GM12878 (cell line): Measurements from ENCODE around the gene LMO3. TPM values are rescaled to one million over a fixed set of nuclear protein-coding genes. Genes with fewer than 3 reads are reported as not detected.

Experiments
- ATAC-seq: fragments of 200-7000 bp; cut with Tn5 transposase; 3 replicates; pipeline ENCODE4 v1.9.1; 2020; ENCODE audit warnings: mild to moderate bottlenecking, moderate library complexity
- BruUV-seq: library from RNA; stranded (reverse); fragments of 400-500 nt; replicated peaks from 2 replicates; lab custom pipeline; 2021; lab: Mats Ljungman, UMichigan
- CTCF ChIA-PET: fragments of 300-600 bp; sonication (Branson Sonifier 250); formaldehyde crosslinking; extraction: SDS; loops from one replicate; lab custom pipeline; 2021; ENCODE audit warnings: inconsistent platforms; lab: Yijun Ruan, JAX
- POLR2A ChIA-PET: fragments of 350-600 bp; formaldehyde crosslinking; extraction: SDS; loops from one replicate; lab custom pipeline; 2021; ENCODE audit warnings: inconsistent platforms; lab: Charles Lee
- RAD21 ChIA-PET: fragments of 300-600 bp; sonication (Branson Sonifier 250); formaldehyde crosslinking; loops from one replicate; lab custom pipeline; 2023; ENCODE audit warnings: antibody characterized with exemption; ENCODE audit not compliant: unreplicated experiment; lab: Charles Lee
- SMC1A ChIA-PET: fragments of 300-600 bp; sonication (Branson Sonifier 250); formaldehyde crosslinking; loops from one replicate; lab custom pipeline; 2023; ENCODE audit not compliant: unreplicated experiment, uncharacterized antibody; lab: Charles Lee
- DNase-seq: peaks from one replicate; pipeline ENCODE4 v3.0.0-alpha.2; 2011; ENCODE audit warnings: low read depth, low spot score
- FAIRE-seq: peaks from 3 replicates; lab custom pipeline; 2011; peaks lifted over from hg19 to GRCh38; lab: Jason Lieb, UNC
- H2AFZ ChIP-seq: 2 replicates; pipeline ENCODE4 v1.6.0; 2011; ENCODE audit warnings: low read depth, low read length, control low read depth; ENCODE audit not compliant: control insufficient read depth
- H3K27ac ChIP-seq: 2 replicates; pipeline ENCODE4 v1.5.1; 2011; ENCODE audit warnings: control low read depth; ENCODE audit not compliant: control insufficient read depth, insufficient read depth
- H3K27me3 ChIP-seq, 2 experiments: replicated peaks in 1 of 2; 2 replicates each; pipeline versions ENCODE4 v1.6.0 to v1.6.1; 2011; ENCODE audit warnings: low read length in 1 of 2; ENCODE audit not compliant: control insufficient read depth in 2 of 2, insufficient read depth in 2 of 2
- H3K36me3 ChIP-seq, 2 experiments: 2 replicates each; pipeline ENCODE4 v1.5.1; 2011; ENCODE audit warnings: low read length in 1 of 2; ENCODE audit not compliant: control insufficient read depth in 2 of 2, insufficient read depth in 2 of 2
- H3K4me1 ChIP-seq: 2 replicates; pipeline ENCODE4 v1.6.1; 2011; ENCODE audit warnings: mild to moderate bottlenecking, low read length, moderate library complexity, mixed read lengths; ENCODE audit not compliant: control insufficient read depth, insufficient read depth
- H3K4me2 ChIP-seq: 2 replicates; pipeline ENCODE4 v1.6.0; 2011; ENCODE audit warnings: control low read depth; ENCODE audit not compliant: control insufficient read depth, insufficient read depth
- H3K4me3 ChIP-seq: fragments of 200-600 bp; sonication (generic); 2 replicates; pipeline ENCODE4 v1.5.1; 2016
- H3K79me2 ChIP-seq: 2 replicates; pipeline ENCODE4 v1.6.0; 2011; ENCODE audit warnings: low read length; ENCODE audit not compliant: control insufficient read depth, insufficient read depth
- H3K9ac ChIP-seq: 2 replicates; pipeline ENCODE4 v1.8.0; 2011; ENCODE audit warnings: low read length, control low read depth, mixed read lengths; ENCODE audit not compliant: control insufficient read depth, insufficient read depth
- H3K9me3 ChIP-seq: replicated peaks from 3 replicates; pipeline ENCODE4 v1.5.1; 2011; ENCODE audit warnings: mild to moderate bottlenecking, low read length; ENCODE audit not compliant: control insufficient read depth, insufficient read depth
- H4K20me1 ChIP-seq: 2 replicates; pipeline ENCODE4 v1.6.0; 2011; ENCODE audit not compliant: control insufficient read depth, insufficient read depth
- FOXM1 ChIP-seq: IDR thresholded peaks from 2 replicates; pipeline ENCODE4 v1.6.1; 2012; ENCODE audit warnings: low read depth, mild to moderate bottlenecking, inconsistent platforms, low read length, moderate library complexity
- MYB ChIP-seq: fragments of 150-350 bp; IDR thresholded peaks from 2 replicates; pipeline ENCODE4 v1.6.1; 2014; ENCODE audit warnings: mild to moderate bottlenecking, low read depth, low read length, borderline replicate concordance
- MYC ChIP-seq: IDR thresholded peaks from 2 replicates; pipeline ENCODE4 v1.6.1; 2011; ENCODE audit warnings: mild to moderate bottlenecking, low read length, moderate library complexity, inconsistent platforms; ENCODE audit not compliant: insufficient read depth, insufficient replicate concordance, insufficient read length, severe bottlenecking
- PML ChIP-seq: IDR thresholded peaks from 2 replicates; pipeline ENCODE4 v1.6.1; 2012; ENCODE audit warnings: low read length, inconsistent platforms
- SMC3 ChIP-seq: IDR thresholded peaks from 2 replicates; pipeline ENCODE4 v1.6.1; 2011; ENCODE audit warnings: low read length, improper control_type of control experiment, borderline replicate concordance
- ZBED1 ChIP-seq: IDR thresholded peaks from 2 replicates; pipeline ENCODE4 v1.6.1; 2016; ENCODE audit warnings: borderline replicate concordance
- ZBTB11 ChIP-seq: fragments of 450-650 bp; formaldehyde crosslinking; IDR thresholded peaks from 2 replicates; pipeline ENCODE4 v1.5.0; 2022; ENCODE audit warnings: mild to moderate bottlenecking, missing genetic modification characterization
- ZNF24 ChIP-seq: fragments of 450-650 bp; IDR thresholded peaks from 2 replicates; pipeline ENCODE4 v1.6.1; 2017; ENCODE audit warnings: antibody characterized with exemption, mild to moderate bottlenecking
- WGBS: methylation state at CpG from one replicate; pipeline ENCODE4 v1.1.6; 2016; ENCODE audit warnings: low lambda C conversion rate; ENCODE audit not compliant: insufficient replicate concordance, insufficient coverage; ENCODE audit errors: missing lambda C conversion rate; 5-methylcytosine and 5-hydroxymethylcytosine counted together
- in situ Hi-C: fragments of 300-500 bp; cut with MboI; formaldehyde crosslinking; loops from 9 replicates; pipeline ENCODE4 v1.14.3; 2018; ENCODE audit warnings: mixed read lengths
- intact Hi-C: fragments of 100-400 bp; cut with micrococcal nuclease; formaldehyde crosslinking; loops from one replicate; pipeline ENCODE4 v1.14.2; 2022; ENCODE audit not compliant: unreplicated experiment
- polyA plus RNA-seq, 11 experiments: library from polyadenylated mRNA; depleted of rRNA in 4 of 11; unstranded in 6 of 11; stranded (reverse) in 5 of 11; fragments of >200 nt; fragmentation: Nextera tagmentation in 4 of 11; fragmentation: Illumina TruSeq in 1 of 11; extraction: Ambion mirVana in 4 of 11; extraction: Trizol in 1 of 11; gene quantifications; 1 replicate in 1 of 11; 2 replicates in 10 of 11; pipeline versions ENCODE4 v1.2.1 to v1.2.3, GENCODE V29; 2011 to 2016; ENCODE audit warnings: inconsistent platforms in 2 of 11, missing spikeins in 2 of 11, low read depth in 1 of 11
- total RNA-seq, 4 experiments: library from RNA; depleted of rRNA in 3 of 4; stranded (reverse); fragments of >200 nt in 3 of 4; fragmentation: Illumina TruSeq in 1 of 4; extraction: Trizol in 1 of 4; gene quantifications; 2 replicates each; pipeline versions ENCODE4 v1.2.1 to v1.2.3, GENCODE V29; 2013 to 2021
- TF ChIP-seq, protein P1 (sequence below): IDR thresholded peaks from 2 replicates; pipeline ENCODE4 v1.6.1; 2011; ENCODE audit warnings: low read depth, low read length, improper control_type of control experiment, borderline replicate concordance

LMO3 gene
- total and polyA plus RNA-seq, 10 of the 15 experiments (the other 5 are each of a cell fraction or from before 2014, with no cell fraction given): 1.6 to 13.5 (median 1.9) TPM

DNA sequence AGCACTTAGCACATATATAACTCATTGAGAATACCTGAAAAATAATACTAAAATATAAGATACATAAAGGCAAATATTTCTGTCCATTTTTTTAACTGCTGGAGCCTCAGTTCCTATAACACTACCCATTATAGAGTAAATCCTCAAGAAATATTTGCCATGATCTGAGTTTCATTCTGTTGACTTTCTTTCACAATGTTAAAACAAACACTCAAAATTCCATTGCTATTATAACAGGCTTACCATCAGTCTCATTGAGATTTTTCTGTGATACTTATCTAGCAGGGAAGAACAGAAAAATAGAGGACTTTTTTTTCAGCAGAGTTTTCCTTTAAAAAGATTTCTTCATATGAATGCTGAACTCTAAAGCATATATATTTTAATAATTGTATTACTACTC is 24.5 kb downstream of the LMO3 start (continued):
- no peak for TF ChIP-seq ZBTB11 (CRISPR knock-in tag)
- TF ChIP-seq MYB: no peak
- TF ChIP-seq, protein P1, sequence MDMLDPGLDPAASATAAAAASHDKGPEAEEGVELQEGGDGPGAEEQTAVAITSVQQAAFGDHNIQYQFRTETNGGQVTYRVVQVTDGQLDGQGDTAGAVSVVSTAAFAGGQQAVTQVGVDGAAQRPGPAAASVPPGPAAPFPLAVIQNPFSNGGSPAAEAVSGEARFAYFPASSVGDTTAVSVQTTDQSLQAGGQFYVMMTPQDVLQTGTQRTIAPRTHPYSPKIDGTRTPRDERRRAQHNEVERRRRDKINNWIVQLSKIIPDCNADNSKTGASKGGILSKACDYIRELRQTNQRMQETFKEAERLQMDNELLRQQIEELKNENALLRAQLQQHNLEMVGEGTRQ: no peak

DNA sequence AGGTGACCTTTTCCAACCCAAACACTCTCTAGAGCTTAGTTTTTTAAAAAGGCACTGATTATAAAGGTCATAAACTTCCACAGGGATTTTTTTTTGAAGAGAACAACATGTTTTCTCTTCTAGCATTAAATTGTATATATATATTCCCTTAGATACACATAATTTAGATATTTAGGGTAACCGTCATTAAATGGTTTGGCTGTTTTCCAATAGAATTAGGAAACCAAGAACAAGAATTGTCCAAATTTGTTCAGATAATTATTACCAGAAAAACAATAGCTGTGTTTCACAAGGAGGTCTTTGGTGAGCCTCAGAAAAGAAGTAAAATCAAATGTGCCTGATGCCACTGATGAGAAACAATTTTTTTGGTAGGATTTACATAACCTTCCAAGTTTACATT is 26.9 kb downstream of the LMO3 start:
- POLR2A ChIA-PET: no interaction called here
- H3K27ac ChIP-seq: no peak overlapping the region
- H3K4me3 ChIP-seq: no peak overlapping the region
- H3K79me2 ChIP-seq: no peaks in the 10 kb centered on the region
- TF ChIP-seq ZNF24 (no peak), MYC (no peak), SMC3 (no peak), PML (no peak), FOXM1 (no peak), ZBED1 (no peak)
- H3K4me2 ChIP-seq: no peak overlapping the region
- SMC1A ChIA-PET: interaction anchor here (1.3 to 1.9 kb wide), 2 partner anchors 10 to 11 kb away, joined by 6 to 10 read pairs; no protein-coding TSS in a partner anchor
- no peak for ATAC-seq
- RAD21 ChIA-PET: interaction anchor here (0.6 to 2.0 kb wide), 3 partner anchors 10 to 864 kb away, joined by 3 to 5 read pairs (median 3); partner anchors contain the start of gene LMO3
- CTCF ChIA-PET: interaction anchor here (0.6 to 1.7 kb wide), 2 partner anchors 16 to 833 kb away, joined by 3 to 4 read pairs; no protein-coding TSS in a partner anchor
- no peaks in the 10 kb centered on the region for H3K9me3 ChIP-seq
- H3K36me3 ChIP-seq: no peaks in the 10 kb centered on the region
- no peak overlapping the region for H3K9ac ChIP-seq
- H2AFZ ChIP-seq: no peak overlapping the region
- H4K20me1 ChIP-seq: no peaks in the 10 kb centered on the region
- no peaks in the 10 kb centered on the region for H3K27me3 ChIP-seq
- H3K4me1 ChIP-seq: no peaks in the 10 kb centered on the region
- DNase-seq: no peak
- intact Hi-C loops (no loop called here), in situ Hi-C loops (no loop called here)
- WGBS: 0% methylated on average over 1 of the region's 1 CpG
- FAIRE-seq: no peak
- no TSS peak for BruUV-seq
